Measurements from ENCODE around the gene BMAL2.

BMAL2 gene

DNA sequence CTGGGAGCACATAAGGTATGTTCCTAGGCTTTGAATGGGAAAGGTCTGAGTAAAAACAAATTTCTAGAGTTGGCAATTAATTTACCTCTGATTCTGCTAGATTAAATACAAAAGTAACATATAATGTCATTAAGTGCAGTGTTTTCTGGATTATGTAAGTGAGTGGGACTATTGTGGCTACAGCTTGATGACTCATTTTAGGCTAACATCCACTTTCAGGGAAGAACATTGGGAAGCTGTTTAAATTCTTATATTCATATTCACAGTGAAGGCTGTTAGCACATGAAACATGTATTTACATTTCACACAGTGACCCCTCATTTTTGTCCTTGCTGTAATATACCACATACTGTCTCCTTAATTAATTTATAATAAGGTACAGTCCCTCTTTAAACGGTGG is 13.2 kb upstream of the BMAL2 start:
- DNase-seq (ENCODE audit: low read depth in 1 of 2, low spot score in 1 of 2), result no peak
- TF ChIP-seq SPI1 (IDR thresholded peaks at IDR 0.05; ENCODE audit: borderline replicate concordance, low read depth) (no peak), GABPA (IDR thresholded peaks at IDR 0.05; ENCODE audit: low read depth) (no peak)
- no peak overlapping the region for H3K4me3 ChIP-seq (replicated peaks; ENCODE audit: insufficient read depth, low read length)
- no peak overlapping the region for H3K27ac ChIP-seq (replicated peaks)
- H3K27me3 ChIP-seq (ENCODE audit: insufficient read depth, poor library complexity, severe bottlenecking), result no peaks in the 10 kb centered on the region

DNA sequence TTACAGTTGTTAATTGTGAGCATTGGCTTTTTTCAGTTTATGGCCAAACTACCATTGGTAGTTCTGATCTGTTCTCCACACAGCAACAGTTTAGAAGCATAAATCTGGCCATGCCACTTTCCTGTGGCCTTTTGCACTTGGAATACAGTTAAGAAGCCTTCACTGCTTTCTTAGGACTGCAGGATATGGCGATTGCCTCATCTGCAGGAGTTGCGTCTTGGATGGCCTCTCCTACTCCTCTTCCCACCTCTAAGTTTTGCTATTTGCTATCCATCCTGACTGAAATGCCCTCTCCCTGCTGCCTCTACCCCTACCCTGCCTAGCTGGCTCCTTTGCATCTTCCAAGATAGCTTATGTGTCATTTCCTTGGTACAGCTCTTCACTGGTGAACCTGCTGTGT is 12.8 kb upstream of the BMAL2 start:
- TF ChIP-seq GABPA (IDR thresholded peaks at IDR 0.05; ENCODE audit: low read depth) (no peak), POLR2AphosphoS5 (IDR thresholded peaks at IDR 0.05; ENCODE audit: low read depth) (no peak), SPI1 (IDR thresholded peaks at IDR 0.05; ENCODE audit: borderline replicate concordance, low read depth) (no peak)
- TF ChIP-seq, protein P1, sequence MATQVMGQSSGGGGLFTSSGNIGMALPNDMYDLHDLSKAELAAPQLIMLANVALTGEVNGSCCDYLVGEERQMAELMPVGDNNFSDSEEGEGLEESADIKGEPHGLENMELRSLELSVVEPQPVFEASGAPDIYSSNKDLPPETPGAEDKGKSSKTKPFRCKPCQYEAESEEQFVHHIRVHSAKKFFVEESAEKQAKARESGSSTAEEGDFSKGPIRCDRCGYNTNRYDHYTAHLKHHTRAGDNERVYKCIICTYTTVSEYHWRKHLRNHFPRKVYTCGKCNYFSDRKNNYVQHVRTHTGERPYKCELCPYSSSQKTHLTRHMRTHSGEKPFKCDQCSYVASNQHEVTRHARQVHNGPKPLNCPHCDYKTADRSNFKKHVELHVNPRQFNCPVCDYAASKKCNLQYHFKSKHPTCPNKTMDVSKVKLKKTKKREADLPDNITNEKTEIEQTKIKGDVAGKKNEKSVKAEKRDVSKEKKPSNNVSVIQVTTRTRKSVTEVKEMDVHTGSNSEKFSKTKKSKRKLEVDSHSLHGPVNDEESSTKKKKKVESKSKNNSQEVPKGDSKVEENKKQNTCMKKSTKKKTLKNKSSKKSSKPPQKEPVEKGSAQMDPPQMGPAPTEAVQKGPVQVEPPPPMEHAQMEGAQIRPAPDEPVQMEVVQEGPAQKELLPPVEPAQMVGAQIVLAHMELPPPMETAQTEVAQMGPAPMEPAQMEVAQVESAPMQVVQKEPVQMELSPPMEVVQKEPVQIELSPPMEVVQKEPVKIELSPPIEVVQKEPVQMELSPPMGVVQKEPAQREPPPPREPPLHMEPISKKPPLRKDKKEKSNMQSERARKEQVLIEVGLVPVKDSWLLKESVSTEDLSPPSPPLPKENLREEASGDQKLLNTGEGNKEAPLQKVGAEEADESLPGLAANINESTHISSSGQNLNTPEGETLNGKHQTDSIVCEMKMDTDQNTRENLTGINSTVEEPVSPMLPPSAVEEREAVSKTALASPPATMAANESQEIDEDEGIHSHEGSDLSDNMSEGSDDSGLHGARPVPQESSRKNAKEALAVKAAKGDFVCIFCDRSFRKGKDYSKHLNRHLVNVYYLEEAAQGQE (IDR thresholded peaks at IDR 0.05; ENCODE audit: insufficient replicate concordance, low read depth), result no peak
- TF ChIP-seq, protein P2, sequence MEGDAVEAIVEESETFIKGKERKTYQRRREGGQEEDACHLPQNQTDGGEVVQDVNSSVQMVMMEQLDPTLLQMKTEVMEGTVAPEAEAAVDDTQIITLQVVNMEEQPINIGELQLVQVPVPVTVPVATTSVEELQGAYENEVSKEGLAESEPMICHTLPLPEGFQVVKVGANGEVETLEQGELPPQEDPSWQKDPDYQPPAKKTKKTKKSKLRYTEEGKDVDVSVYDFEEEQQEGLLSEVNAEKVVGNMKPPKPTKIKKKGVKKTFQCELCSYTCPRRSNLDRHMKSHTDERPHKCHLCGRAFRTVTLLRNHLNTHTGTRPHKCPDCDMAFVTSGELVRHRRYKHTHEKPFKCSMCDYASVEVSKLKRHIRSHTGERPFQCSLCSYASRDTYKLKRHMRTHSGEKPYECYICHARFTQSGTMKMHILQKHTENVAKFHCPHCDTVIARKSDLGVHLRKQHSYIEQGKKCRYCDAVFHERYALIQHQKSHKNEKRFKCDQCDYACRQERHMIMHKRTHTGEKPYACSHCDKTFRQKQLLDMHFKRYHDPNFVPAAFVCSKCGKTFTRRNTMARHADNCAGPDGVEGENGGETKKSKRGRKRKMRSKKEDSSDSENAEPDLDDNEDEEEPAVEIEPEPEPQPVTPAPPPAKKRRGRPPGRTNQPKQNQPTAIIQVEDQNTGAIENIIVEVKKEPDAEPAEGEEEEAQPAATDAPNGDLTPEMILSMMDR (IDR thresholded peaks at IDR 0.05; ENCODE audit: insufficient read depth, low read length), result no peak
- no peak overlapping the region for H3K4me3 ChIP-seq (replicated peaks; ENCODE audit: insufficient read depth, low read length)
- H3K27ac ChIP-seq (replicated peaks), result no peak overlapping the region
- no peak for DNase-seq (ENCODE audit: low read depth in 1 of 2, low spot score in 1 of 2)
- H3K27me3 ChIP-seq (ENCODE audit: insufficient read depth, poor library complexity, severe bottlenecking), result no peaks in the 10 kb centered on the region

DNA sequence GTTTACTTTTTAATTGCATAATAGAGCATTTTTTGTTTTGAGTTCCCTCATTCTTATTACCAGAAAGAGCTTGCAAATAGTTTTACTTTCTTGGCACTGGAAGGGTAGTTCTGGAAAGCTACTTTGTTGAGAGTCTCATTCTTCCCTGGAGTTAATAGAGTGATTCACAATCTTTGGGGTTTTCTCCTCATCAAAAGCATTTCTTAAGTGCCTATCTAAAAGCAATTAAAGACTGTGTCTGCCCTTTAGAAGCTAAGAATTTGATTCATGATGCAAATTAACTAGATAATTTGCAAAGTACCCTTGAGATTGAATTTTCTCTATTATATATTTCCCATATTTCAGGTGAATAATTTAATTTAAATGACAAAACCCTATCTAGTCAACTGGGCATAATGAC is 8.1 kb upstream of the BMAL2 start:
- Histone ChIP-seq H3K27me3 (ENCODE audit: insufficient read depth, poor library complexity, severe bottlenecking) (no peaks in the 10 kb centered on the region), H3K4me3 (replicated peaks; ENCODE audit: insufficient read depth, low read length) (no peak overlapping the region), H3K27ac (replicated peaks) (no peak overlapping the region)
- no peak for TF ChIP-seq SPI1 (IDR thresholded peaks at IDR 0.05; ENCODE audit: borderline replicate concordance, low read depth)
- TF ChIP-seq, protein P2 (IDR thresholded peaks at IDR 0.05; ENCODE audit: insufficient read depth, low read length), result no peak
- TF ChIP-seq, protein P1 (IDR thresholded peaks at IDR 0.05; ENCODE audit: insufficient replicate concordance, low read depth), result no peak
- no peak for TF ChIP-seq POLR2AphosphoS5 (IDR thresholded peaks at IDR 0.05; ENCODE audit: low read depth)
- no peak for TF ChIP-seq GABPA (IDR thresholded peaks at IDR 0.05; ENCODE audit: low read depth)
- DNase-seq (ENCODE audit: low read depth in 1 of 2, low spot score in 1 of 2), result no peak

DNA sequence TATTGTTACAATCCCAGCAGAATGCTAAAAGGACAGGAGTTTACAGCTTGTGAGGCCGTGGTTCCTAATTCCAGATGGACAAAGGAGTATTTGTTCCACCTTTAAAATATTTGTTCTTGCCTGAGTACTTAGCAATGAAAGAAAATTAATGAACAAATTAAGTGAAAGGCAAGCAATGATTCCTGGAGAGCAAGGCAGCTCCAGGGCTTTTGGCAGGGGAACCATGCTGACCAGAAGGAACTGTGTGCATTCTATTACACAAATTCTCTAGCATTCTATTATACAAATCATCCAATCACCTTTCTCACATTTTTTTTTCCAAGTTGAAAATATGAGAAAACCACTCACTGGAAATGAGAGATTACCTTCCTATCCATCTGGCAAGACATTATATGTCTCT is 1.8 kb upstream of the BMAL2 start:
- DNase-seq (ENCODE audit: low read depth in 1 of 2, low spot score in 1 of 2), result no peak

DNA sequence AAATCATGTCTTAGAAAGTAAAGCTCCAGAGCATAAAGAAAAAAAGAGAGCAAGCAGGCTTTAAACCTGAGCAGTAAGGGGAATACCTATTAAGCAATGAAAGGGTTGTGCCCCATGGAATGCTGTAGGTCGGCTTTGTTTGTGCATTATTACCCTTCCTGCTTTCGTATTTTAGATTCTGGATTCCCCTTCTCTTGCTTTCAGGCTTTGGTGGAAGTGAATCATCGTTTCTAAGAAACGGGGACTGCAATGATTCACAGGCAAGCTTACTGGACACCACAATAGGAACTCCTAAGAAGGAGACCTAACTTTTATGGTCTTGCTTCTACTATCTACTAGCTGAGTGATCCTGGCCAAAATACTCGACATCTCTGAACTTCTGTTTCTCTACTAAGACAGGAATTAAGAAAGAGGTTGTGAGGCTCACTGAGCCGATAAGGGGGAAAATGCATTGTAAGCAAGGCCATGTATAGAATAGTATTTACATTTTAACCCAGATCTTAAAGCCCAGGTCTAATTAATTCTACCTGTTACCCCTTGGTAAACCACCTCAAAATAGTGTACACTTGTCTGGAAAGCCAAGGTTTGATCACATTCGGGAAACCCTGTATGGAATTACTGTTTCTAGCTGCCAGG is 1.2 kb upstream of the BMAL2 start:
- H3K27ac ChIP-seq (replicated peaks), result no peak overlapping the region
- no peak overlapping the region for H3K4me3 ChIP-seq (replicated peaks; ENCODE audit: insufficient read depth, low read length)
- peak in 1 of 2 experiments; percentile 74 for DNase-seq (ENCODE audit: low read depth in 1 of 2, low spot score in 1 of 2)
- no peak for TF ChIP-seq GABPA (IDR thresholded peaks at IDR 0.05; ENCODE audit: low read depth)
- TF ChIP-seq, protein P1 (IDR thresholded peaks at IDR 0.05; ENCODE audit: insufficient replicate concordance, low read depth), result no peak
- TF ChIP-seq POLR2AphosphoS5 (IDR thresholded peaks at IDR 0.05; ENCODE audit: low read depth), result no peak
- TF ChIP-seq SPI1 (IDR thresholded peaks at IDR 0.05; ENCODE audit: borderline replicate concordance, low read depth), result no peak
- TF ChIP-seq, protein P2 (IDR thresholded peaks at IDR 0.05; ENCODE audit: insufficient read depth, low read length), result no peak
- H3K27me3 ChIP-seq (ENCODE audit: insufficient read depth, poor library complexity, severe bottlenecking), result no peaks in the 10 kb centered on the region

More for the DNA sequence above, 1.8 kb upstream of the BMAL2 start:
- no peaks in the 10 kb centered on the region for H3K27me3 ChIP-seq (ENCODE audit: insufficient read depth, poor library complexity, severe bottlenecking)
- no peak overlapping the region for H3K27ac ChIP-seq (replicated peaks)
- TF ChIP-seq SPI1 (IDR thresholded peaks at IDR 0.05; ENCODE audit: borderline replicate concordance, low read depth), result no peak
- no peak overlapping the region for H3K4me3 ChIP-seq (replicated peaks; ENCODE audit: insufficient read depth, low read length)
